Transverse colon (tissue), 4 donors: ENCODE measurements around the gene ABCB8. TPM values are rescaled to one million over a fixed set of nuclear protein-coding genes. Genes with fewer than 3 reads are reported as not detected.
"Not testable (repeated sequence)": the region's sequence is repeated elsewhere in the genome, so short reads cannot be mapped to it uniquely, and the experiment has no call there.

Source experiments
- DNase-seq: peaks from one replicate; pipeline ENCODE4 v3.0.0-alpha.2; 2019
- H3K27ac ChIP-seq, 4 donors: fragments of 200-600 bp; sonication (generic); 2 replicates each; pipeline ENCODE4 v1.5.1; 2016 to 2018; ENCODE audit warnings: inconsistent platforms in 4 of 4
- H3K27me3 ChIP-seq: fragments of 200-600 bp; sonication (generic); 2 replicates; pipeline ENCODE4 v1.5.1; 2017; ENCODE audit warnings: inconsistent platforms
- H3K36me3 ChIP-seq, 4 donors: fragments of 200-600 bp; sonication (generic); 2 replicates each; pipeline ENCODE4 v1.5.1; 2017 to 2019; ENCODE audit warnings: inconsistent platforms in 4 of 4
- H3K4me1 ChIP-seq, 4 donors: fragments of 200-600 bp; sonication (generic); 2 replicates each; pipeline ENCODE4 v1.5.1; 2017 to 2020; ENCODE audit warnings: inconsistent platforms in 4 of 4
- H3K4me3 ChIP-seq, 4 donors: fragments of 200-600 bp; sonication (generic); 1 replicate in 1 of 4; 2 replicates in 3 of 4; pipeline versions ENCODE4 v1.5.1 to v1.6.1; 2017 to 2019; ENCODE audit warnings: inconsistent platforms in 4 of 4
- H3K9me3 ChIP-seq, 2 donors: fragments of 200-600 bp; sonication (generic); 2 replicates each; pipeline ENCODE4 v1.5.1; 2017 to 2019; ENCODE audit warnings: inconsistent platforms in 2 of 2
- CTCF ChIP-seq, 5 experiments: fragments of 200-600 bp in 3 of 5; fragments of 450-650 bp in 2 of 5; sonication (generic) in 3 of 5; IDR thresholded peaks; 1 replicate in 2 of 5; 2 replicates in 3 of 5; pipeline ENCODE4 v1.5.1; 2016 to 2017; ENCODE audit warnings: antibody characterized with exemption in 5 of 5, inconsistent platforms in 3 of 5, mild to moderate bottlenecking in 2 of 5, moderate library complexity in 1 of 5
- EP300 ChIP-seq: sonication (generic); formaldehyde crosslinking; IDR thresholded peaks from one replicate; pipeline ENCODE4 v1.6.1; 2017; ENCODE audit warnings: antibody characterized with exemption, low read depth
- POLR2A ChIP-seq: fragments of 450-650 bp; IDR thresholded peaks from one replicate; pipeline ENCODE4 v1.6.1; 2016; ENCODE audit warnings: antibody characterized with exemption, mild to moderate bottlenecking, moderate library complexity
- POLR2AphosphoS5 ChIP-seq, 3 donors: sonication (generic); formaldehyde crosslinking; IDR thresholded peaks; one replicate each; pipeline ENCODE4 v1.6.1; 2016; ENCODE audit warnings: antibody characterized with exemption in 3 of 3
- WGBS, 2 donors: methylation state at CpG; one replicate each; pipeline ENCODE4 v1.1.5; 2018; ENCODE audit warnings: low coverage in 1 of 2; 5-methylcytosine and 5-hydroxymethylcytosine counted together
- in situ Hi-C, 4 donors: fragments of 200-750 bp; cut with MboI; loops; one replicate each; pipeline versions ENCODE4 v1.15.0 to v1.15.1; 2017; ENCODE audit warnings: low sequenced_read_pairs in 3 of 4, low pct_ligation_motif_present in 1 of 4, low pct_unique_long_range_greater_than_20kb in 1 of 4
- intact Hi-C: fragments of 100-400 bp; cut with DNase I; formaldehyde crosslinking; loops from one replicate; pipeline ENCODE4 v1.15.1; 2023; ENCODE audit warnings: low total_unique reads
- total RNA-seq, 4 donors: library from RNA; depleted of rRNA; stranded (reverse); fragments of >200 nt; gene quantifications; one replicate each; pipeline ENCODE4 v1.1.0, GENCODE V29; 2016

ABCB8 gene
- total RNA-seq, 4 donors from 2014 or later, result 33.3 to 76.4 (median 51.4) TPM

- Histone ChIP-seq H3K27me3 (peaks cover 34% of the 10 kb centered on the region), H3K4me1 (peaks cover 7 to 18% (median 15%) of the 10 kb centered on the region in 4 donors), H3K36me3 (no peaks in the 10 kb centered on the region), H3K4me3 (no peak overlapping the region), H3K9me3 (no peaks in the 10 kb centered on the region), H3K27ac (no peak overlapping the region)
- WGBS, 2 donors, result 82% methylated on average over 8 of the region's 10 CpGs; no CpG with 5 or more reads in 1 of the 2 donors
- DNase-seq, result no peak
- TF ChIP-seq POLR2A (no peak), EP300 (no peak), CTCF (IDR thresholded peaks at IDR 0.05) (no peak), POLR2AphosphoS5 (IDR thresholded peaks at IDR 0.05) (no peak)
- in situ Hi-C loops (no loop called here), intact Hi-C loops (no loop called here)
These were observed 5.0 kb upstream of the ABCB8 start for GRCh38 chr7:151023232-151023631.

- 46 to 75% methylated on average over 4 of the region's 4 CpGs for WGBS, 2 donors
- H3K4me1 ChIP-seq, result peaks cover 0 to 15% (median 13%) of the 10 kb centered on the region in 4 donors
- H3K36me3 ChIP-seq, result no peaks in the 10 kb centered on the region
- no peak within 1 kb of the TSS for H3K4me3 ChIP-seq
- no peak for DNase-seq
- H3K9me3 ChIP-seq, result no peaks in the 10 kb centered on the region
- no peak within 1 kb of the TSS for H3K27ac ChIP-seq
- in situ Hi-C loops, result no loop called here
- intact Hi-C loops, result no loop called here
- H3K27me3 ChIP-seq, result peaks cover 20% of the 10 kb centered on the region
- TF ChIP-seq EP300, result no peak
- TF ChIP-seq CTCF (IDR thresholded peaks at IDR 0.05), result no peak
- TF ChIP-seq POLR2AphosphoS5 (IDR thresholded peaks at IDR 0.05), result no peak
- TF ChIP-seq POLR2A, result no peak
These were observed 3.7 kb upstream of the ABCB8 start, which contains the start of gene ATG9B for GRCh38 chr7:151024435-151025056. Gene ATG9B, minus strand, starts transcription at chr7:151024494. Its CDS starts 71 bp downstream, at chr7:151024423.

GRCh38 chr7:151025924-151026671 is 2.2 kb upstream of the ABCB8 start:
- peaks cover 5% of the 10 kb centered on the region for H3K27me3 ChIP-seq
- H3K4me1 ChIP-seq, result peaks cover 0 to 19% (median 13%) of the 10 kb centered on the region in 4 donors
- intact Hi-C loops, result no loop called here
- no peak for TF ChIP-seq POLR2AphosphoS5 (IDR thresholded peaks at IDR 0.05)
- TF ChIP-seq POLR2A, result no peak
- no peak for TF ChIP-seq CTCF (IDR thresholded peaks at IDR 0.05)
- TF ChIP-seq EP300, result no peak
- WGBS, 2 donors, result 72 to 100% methylated on average over 1 to 4 of the region's 4 CpGs
- no peaks in the 10 kb centered on the region for H3K9me3 ChIP-seq
- H3K4me3 ChIP-seq, result no peak overlapping the region
- in situ Hi-C loops, result no loop called here
- H3K27ac ChIP-seq, result no peak overlapping the region
- DNase-seq, result no peak
- H3K36me3 ChIP-seq, result no peaks in the 10 kb centered on the region

GRCh38 chr7:151026771-151027727 is 1.2 kb upstream of the ABCB8 start:
- peak overlapping the region in 1 of 4 donors; percentile 86 for H3K4me3 ChIP-seq

More at GRCh38 chr7:151026771-151027727, 1.2 kb upstream of the ABCB8 start:
- H3K27me3 ChIP-seq, in situ Hi-C loops, H3K36me3 ChIP-seq, intact Hi-C loops, DNase-seq, H3K9me3 ChIP-seq: not testable (repeated sequence)
- H3K4me1 ChIP-seq, result peaks cover 0 to 19% (median 13%) of the 10 kb centered on the region in 4 donors
- H3K27ac ChIP-seq, result peak overlapping the region in 2 of 4 donors; percentile 87 to 89
- WGBS, 2 donors, result 34 to 52% methylated on average over 7 to 19 of the region's 19 CpGs
